SK-N-SH (cell line): ENCODE results near the gene ZBTB16. TPM values are rescaled to one million over a fixed set of nuclear protein-coding genes. Genes with fewer than 3 reads are reported as not detected.

Experiments
- CTCF ChIA-PET: fragments of 300-600, 350-600 bp; formaldehyde crosslinking; extraction: SDS; loops from one replicate; lab custom pipeline; 2021; lab: Yijun Ruan, JAX
- POLR2A ChIA-PET: fragments of 350-600 bp; sonication (Branson Sonifier 250); formaldehyde crosslinking; extraction: SDS; loops from one replicate; lab custom pipeline; 2020; ENCODE audit warnings: antibody characterized with exemption, inconsistent platforms; lab: Yijun Ruan, JAX
- DNase-seq: peaks from one replicate; pipeline ENCODE4 v3.0.0; 2012
- H2AFZ ChIP-seq: fragments of 200-600 bp; sonication (generic); 2 replicates; pipeline ENCODE4 v1.8.1; 2016; ENCODE audit warnings: antibody characterized with exemption, mild to moderate bottlenecking, low read depth
- H3F3A ChIP-seq: fragments of 200-600 bp; sonication (generic); replicated peaks from 2 replicates; pipeline ENCODE3; 2016; ENCODE audit warnings: antibody characterized with exemption, mild to moderate bottlenecking; ENCODE audit not compliant: insufficient read depth
- H3K27ac ChIP-seq, 2 experiments: fragments of 200-500 bp in 1 of 2; fragments of 200-600 bp in 1 of 2; sonication (Bioruptor generic) in 1 of 2; sonication (generic), shearing (Covaris generic) in 1 of 2; 2 replicates each; pipeline versions ENCODE4 v1.5.1 to v1.6.1; 2014 to 2016; ENCODE audit warnings: low read depth in 2 of 2, inconsistent platforms in 1 of 2, low read length in 1 of 2, mild to moderate bottlenecking in 1 of 2, mixed read lengths in 1 of 2
- H3K27me3 ChIP-seq: fragments of 200-600 bp; sonication (generic), shearing (Covaris generic); 2 replicates; pipeline ENCODE4 v1.6.1; 2016; ENCODE audit warnings: mixed run types; ENCODE audit not compliant: insufficient read depth
- H3K36me3 ChIP-seq, 2 experiments: fragments of 200-500 bp in 1 of 2; fragments of 200-600 bp in 1 of 2; sonication (Bioruptor generic) in 1 of 2; sonication (generic) in 1 of 2; replicated peaks in 1 of 2; 2 replicates each; pipeline versions ENCODE3 to v1.5.1; 2014 to 2016; ENCODE audit warnings: low read length in 1 of 2, mild to moderate bottlenecking in 1 of 2; ENCODE audit not compliant: insufficient read depth in 2 of 2, control insufficient read depth in 1 of 2
- H3K4me1 ChIP-seq, 2 experiments: fragments of 200-500 bp in 1 of 2; fragments of 200-600 bp in 1 of 2; sonication (Bioruptor generic) in 1 of 2; sonication (generic), shearing (Covaris generic) in 1 of 2; 2 replicates each; pipeline versions ENCODE4 v1.5.1 to v1.6.1; 2014 to 2016; ENCODE audit warnings: low read depth in 1 of 2, low read length in 1 of 2, mixed run types in 1 of 2; ENCODE audit not compliant: insufficient read depth in 2 of 2, control insufficient read depth in 1 of 2
- H3K4me2 ChIP-seq: fragments of 200-600 bp; sonication (generic), shearing (Covaris generic); 2 replicates; pipeline ENCODE4 v1.6.1; 2017; ENCODE audit warnings: mixed run types
- H3K4me3 ChIP-seq, 2 experiments: fragments of 200-500 bp in 1 of 2; fragments of 200-600 bp in 1 of 2; sonication (Bioruptor generic) in 1 of 2; sonication (generic), shearing (Covaris generic) in 1 of 2; 2 replicates each; pipeline versions ENCODE4 v1.5.1 to v1.8.1; 2014 to 2016; ENCODE audit warnings: low read depth in 2 of 2, inconsistent platforms in 1 of 2, low read length in 1 of 2, mild to moderate bottlenecking in 1 of 2, mixed read lengths in 1 of 2, moderate library complexity in 1 of 2
- H3K79me2 ChIP-seq: fragments of 200-600 bp; sonication (generic); 2 replicates; pipeline ENCODE4 v1.8.1; 2017; ENCODE audit warnings: mild to moderate bottlenecking; ENCODE audit not compliant: insufficient read depth
- H3K9ac ChIP-seq: fragments of 200-600 bp; sonication (generic); 2 replicates; pipeline ENCODE4 v1.6.1; 2017; ENCODE audit warnings: mixed run types
- H3K9me2 ChIP-seq: fragments of 200-600 bp; sonication (generic); 2 replicates; pipeline ENCODE4 v1.6.1; 2017; ENCODE audit warnings: mixed run types
- H3K9me3 ChIP-seq: fragments of 200-600 bp; sonication (generic); 2 replicates; pipeline ENCODE4 v1.6.1; 2017; ENCODE audit warnings: mixed run types, mild to moderate bottlenecking, moderate library complexity
- H4K20me1 ChIP-seq: fragments of 200-600 bp; sonication (generic); 2 replicates; pipeline ENCODE4 v1.6.1; 2017; ENCODE audit warnings: mild to moderate bottlenecking, mixed run types; ENCODE audit not compliant: insufficient read depth
- EP300 ChIP-seq, 2 experiments: IDR thresholded peaks; 2 replicates each; pipeline versions ENCODE4 v1.4.0 to v1.6.1; 2012; ENCODE audit warnings: borderline replicate concordance in 1 of 2, low read depth in 1 of 2, low read length in 1 of 2
- GATA2 ChIP-seq: sonication (generic); formaldehyde crosslinking; IDR thresholded peaks from 2 replicates; pipeline ENCODE4 v1.5.0; 2020; ENCODE audit warnings: mild to moderate bottlenecking, missing genetic modification reagents
- MEF2A ChIP-seq: IDR thresholded peaks from 2 replicates; pipeline ENCODE4 v1.4.0; 2012; ENCODE audit warnings: low read depth, borderline replicate concordance
- MXI1 ChIP-seq: IDR thresholded peaks from 2 replicates; pipeline ENCODE4 v1.6.1; 2012; ENCODE audit warnings: mild to moderate bottlenecking, low read depth, low read length, improper control_type of control experiment
- NFIC ChIP-seq: IDR thresholded peaks from 2 replicates; pipeline ENCODE4 v1.4.0; 2012; ENCODE audit warnings: borderline replicate concordance
- RFX5 ChIP-seq: IDR thresholded peaks from 2 replicates; pipeline ENCODE4 v1.6.1; 2012; ENCODE audit warnings: mild to moderate bottlenecking, improper control_type of control experiment, low read length
- SIN3A ChIP-seq: IDR thresholded peaks from 2 replicates; pipeline ENCODE4 v1.6.1; 2012; ENCODE audit warnings: low read depth, mild to moderate bottlenecking, low read length, moderate library complexity, borderline replicate concordance
- TEAD4 ChIP-seq: IDR thresholded peaks from 2 replicates; pipeline ENCODE4 v1.4.0; 2012; ENCODE audit warnings: mild to moderate bottlenecking, borderline replicate concordance; ENCODE audit not compliant: insufficient read depth
- WGBS: methylation state at CpG from one replicate; pipeline ENCODE4 v1.1.6; 2017; ENCODE audit warnings: low lambda C conversion rate; 5-methylcytosine and 5-hydroxymethylcytosine counted together
- polyA plus RNA-seq, 3 experiments: library from polyadenylated mRNA; depleted of rRNA; stranded (reverse); fragments of >200 nt; gene quantifications; 2 replicates each; pipeline ENCODE4 v1.2.3, GENCODE V29; 2012
- TF ChIP-seq, protein P1 (sequence below): fragments of 150-350 bp; IDR thresholded peaks from 2 replicates; pipeline ENCODE4 v1.6.1; 2016; ENCODE audit warnings: mild to moderate bottlenecking, low read depth, low read length
- TF ChIP-seq, protein P2 (sequence below): IDR thresholded peaks from 2 replicates; pipeline ENCODE4 v1.4.0; 2012; ENCODE audit warnings: low read depth, borderline replicate concordance
- TF ChIP-seq, protein P3 (sequence below): IDR thresholded peaks from 2 replicates; pipeline ENCODE4 v1.6.1; 2012; ENCODE audit warnings: mild to moderate bottlenecking, low read depth, low read length, moderate library complexity

Gene ZBTB16
- polyA plus RNA-seq, 1 of the 3 experiments (the other 2 are of a cell fraction): not detected

DNA sequence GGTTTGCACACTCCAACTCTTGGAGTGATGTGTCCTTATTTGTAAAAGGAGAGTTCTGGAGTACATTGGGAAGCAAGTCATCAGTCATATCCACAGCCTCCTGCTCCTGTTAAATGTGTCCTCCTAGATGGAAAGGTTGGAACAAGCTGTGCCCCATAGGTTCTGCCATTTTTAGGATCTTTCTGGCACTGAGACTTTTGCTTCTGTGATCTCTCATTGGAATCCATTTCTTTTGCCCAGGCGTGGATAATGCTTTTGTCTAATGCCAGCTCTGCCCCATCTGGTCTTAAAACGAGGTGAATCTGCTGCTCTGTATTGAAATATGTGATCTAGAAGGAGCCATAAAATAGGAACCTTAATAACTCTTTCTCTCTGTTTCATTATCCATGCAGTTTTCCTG lies 66.4 kb downstream of the ZBTB16 start:
- Histone ChIP-seq H4K20me1 (no peaks in the 10 kb centered on the region), H3K79me2 (no peaks in the 10 kb centered on the region), H3K9me2 (no peaks in the 10 kb centered on the region), H3K27me3 (peaks cover 11% of the 10 kb centered on the region; the same call in 1 of the 2 replicates), H3F3A (no peaks in the 10 kb centered on the region), H3K9ac (no peak overlapping the region), H3K4me3 (no peak overlapping the region), H3K9me3 (no peaks in the 10 kb centered on the region), H3K27ac (no peak overlapping the region), H2AFZ (no peak overlapping the region), H3K4me2 (no peak overlapping the region), H3K4me1 (no peaks in the 10 kb centered on the region), H3K36me3 (no peaks in the 10 kb centered on the region)
- 3% methylated on average over 2 of the region's 2 CpGs for WGBS
- POLR2A ChIA-PET: no interaction called here
- TF ChIP-seq SIN3A (no peak), MXI1 (no peak), EP300 (IDR thresholded peaks at IDR 0.05; ENCODE audit: borderline replicate concordance in 1 of 2, low read depth in 1 of 2, low read length in 1 of 2) (no peak), MEF2A (no peak), NFIC (no peak), GATA2 (no peak), RFX5 (no peak), TEAD4 (no peak)
- TF ChIP-seq, protein P1, sequence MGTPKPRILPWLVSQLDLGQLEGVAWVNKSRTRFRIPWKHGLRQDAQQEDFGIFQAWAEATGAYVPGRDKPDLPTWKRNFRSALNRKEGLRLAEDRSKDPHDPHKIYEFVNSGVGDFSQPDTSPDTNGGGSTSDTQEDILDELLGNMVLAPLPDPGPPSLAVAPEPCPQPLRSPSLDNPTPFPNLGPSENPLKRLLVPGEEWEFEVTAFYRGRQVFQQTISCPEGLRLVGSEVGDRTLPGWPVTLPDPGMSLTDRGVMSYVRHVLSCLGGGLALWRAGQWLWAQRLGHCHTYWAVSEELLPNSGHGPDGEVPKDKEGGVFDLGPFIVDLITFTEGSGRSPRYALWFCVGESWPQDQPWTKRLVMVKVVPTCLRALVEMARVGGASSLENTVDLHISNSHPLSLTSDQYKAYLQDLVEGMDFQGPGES: no peak
- TF ChIP-seq, protein P2, sequence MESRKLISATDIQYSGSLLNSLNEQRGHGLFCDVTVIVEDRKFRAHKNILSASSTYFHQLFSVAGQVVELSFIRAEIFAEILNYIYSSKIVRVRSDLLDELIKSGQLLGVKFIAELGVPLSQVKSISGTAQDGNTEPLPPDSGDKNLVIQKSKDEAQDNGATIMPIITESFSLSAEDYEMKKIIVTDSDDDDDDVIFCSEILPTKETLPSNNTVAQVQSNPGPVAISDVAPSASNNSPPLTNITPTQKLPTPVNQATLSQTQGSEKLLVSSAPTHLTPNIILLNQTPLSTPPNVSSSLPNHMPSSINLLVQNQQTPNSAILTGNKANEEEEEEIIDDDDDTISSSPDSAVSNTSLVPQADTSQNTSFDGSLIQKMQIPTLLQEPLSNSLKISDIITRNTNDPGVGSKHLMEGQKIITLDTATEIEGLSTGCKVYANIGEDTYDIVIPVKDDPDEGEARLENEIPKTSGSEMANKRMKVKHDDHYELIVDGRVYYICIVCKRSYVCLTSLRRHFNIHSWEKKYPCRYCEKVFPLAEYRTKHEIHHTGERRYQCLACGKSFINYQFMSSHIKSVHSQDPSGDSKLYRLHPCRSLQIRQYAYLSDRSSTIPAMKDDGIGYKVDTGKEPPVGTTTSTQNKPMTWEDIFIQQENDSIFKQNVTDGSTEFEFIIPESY: no peak
- TF ChIP-seq, protein P3, sequence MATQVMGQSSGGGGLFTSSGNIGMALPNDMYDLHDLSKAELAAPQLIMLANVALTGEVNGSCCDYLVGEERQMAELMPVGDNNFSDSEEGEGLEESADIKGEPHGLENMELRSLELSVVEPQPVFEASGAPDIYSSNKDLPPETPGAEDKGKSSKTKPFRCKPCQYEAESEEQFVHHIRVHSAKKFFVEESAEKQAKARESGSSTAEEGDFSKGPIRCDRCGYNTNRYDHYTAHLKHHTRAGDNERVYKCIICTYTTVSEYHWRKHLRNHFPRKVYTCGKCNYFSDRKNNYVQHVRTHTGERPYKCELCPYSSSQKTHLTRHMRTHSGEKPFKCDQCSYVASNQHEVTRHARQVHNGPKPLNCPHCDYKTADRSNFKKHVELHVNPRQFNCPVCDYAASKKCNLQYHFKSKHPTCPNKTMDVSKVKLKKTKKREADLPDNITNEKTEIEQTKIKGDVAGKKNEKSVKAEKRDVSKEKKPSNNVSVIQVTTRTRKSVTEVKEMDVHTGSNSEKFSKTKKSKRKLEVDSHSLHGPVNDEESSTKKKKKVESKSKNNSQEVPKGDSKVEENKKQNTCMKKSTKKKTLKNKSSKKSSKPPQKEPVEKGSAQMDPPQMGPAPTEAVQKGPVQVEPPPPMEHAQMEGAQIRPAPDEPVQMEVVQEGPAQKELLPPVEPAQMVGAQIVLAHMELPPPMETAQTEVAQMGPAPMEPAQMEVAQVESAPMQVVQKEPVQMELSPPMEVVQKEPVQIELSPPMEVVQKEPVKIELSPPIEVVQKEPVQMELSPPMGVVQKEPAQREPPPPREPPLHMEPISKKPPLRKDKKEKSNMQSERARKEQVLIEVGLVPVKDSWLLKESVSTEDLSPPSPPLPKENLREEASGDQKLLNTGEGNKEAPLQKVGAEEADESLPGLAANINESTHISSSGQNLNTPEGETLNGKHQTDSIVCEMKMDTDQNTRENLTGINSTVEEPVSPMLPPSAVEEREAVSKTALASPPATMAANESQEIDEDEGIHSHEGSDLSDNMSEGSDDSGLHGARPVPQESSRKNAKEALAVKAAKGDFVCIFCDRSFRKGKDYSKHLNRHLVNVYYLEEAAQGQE: no peak
- no peak for DNase-seq
- CTCF ChIA-PET: interaction anchor here (0.9 to 1.3 kb wide), 3 partner anchors 19 to 53 kb away, joined by 3 read pairs; no protein-coding TSS in a partner anchor
